Uterus (tissue), 4 donors: Measurements from ENCODE around the gene DCDC2. TPM values are rescaled to one million over a fixed set of nuclear protein-coding genes. Genes with fewer than 3 reads are reported as not detected.
"Not testable (repeated sequence)": the region's sequence is repeated elsewhere in the genome, so short reads cannot be mapped to it uniquely, and the experiment has no call there.

Experiments
- DNase-seq, 2 donors: peaks; one replicate each; pipeline ENCODE4 v3.0.0-alpha.2; 2019 to 2020
- H3K27ac ChIP-seq, 2 donors: fragments of 200-600 bp; sonication (generic); 1 replicate in 1 of 2; 2 replicates in 1 of 2; pipeline ENCODE4 v1.5.1; 2016 to 2018
- H3K27me3 ChIP-seq, 2 donors: fragments of 200-600 bp; sonication (generic); one replicate each; pipeline ENCODE4 v1.5.1; 2018 to 2019; ENCODE audit warnings: control low read depth in 1 of 2
- H3K36me3 ChIP-seq, 2 donors: fragments of 200-600 bp; sonication (generic); one replicate each; pipeline ENCODE4 v1.5.1; 2019; ENCODE audit warnings: control low read depth in 1 of 2
- H3K4me1 ChIP-seq, 2 donors: fragments of 200-600 bp; sonication (generic); one replicate each; pipeline ENCODE4 v1.5.1; 2018 to 2019; ENCODE audit warnings: control low read depth in 1 of 2
- H3K4me3 ChIP-seq, 2 donors: fragments of 200-600 bp; sonication (generic); 1 replicate in 1 of 2; 2 replicates in 1 of 2; pipeline ENCODE4 v1.5.1; 2018 to 2019; ENCODE audit warnings: mild to moderate bottlenecking in 1 of 2
- H3K9me3 ChIP-seq, 2 donors: fragments of 200-600 bp; sonication (generic); one replicate each; pipeline ENCODE4 v1.5.1; 2019; ENCODE audit warnings: control low read depth in 1 of 2
- POLR2A ChIP-seq, 2 donors: fragments of 450-650 bp; IDR thresholded peaks; one replicate each; pipeline ENCODE4 v1.6.1; 2016; ENCODE audit warnings: antibody characterized with exemption in 2 of 2, mild to moderate bottlenecking in 1 of 2, moderate library complexity in 1 of 2
- intact Hi-C: fragments of 100-400 bp; cut with DNase I; formaldehyde crosslinking; loops from one replicate; pipeline ENCODE4 v1.15.1; 2023; ENCODE audit warnings: low total_unique reads
- total RNA-seq, 4 donors: library from RNA; depleted of rRNA in 3 of 4; stranded (reverse); fragments of >200 nt in 3 of 4; gene quantifications; one replicate each; pipeline versions ENCODE4 v1.1.0 to v1.2.4, GENCODE V29; 2014 to 2023
- TF ChIP-seq, protein P1 (sequence below), 4 experiments: fragments of 200-600 bp in 2 of 4; fragments of 450-650 bp in 2 of 4; sonication (generic) in 2 of 4; IDR thresholded peaks; one replicate each; pipeline ENCODE4 v1.5.1; 2016 to 2019; ENCODE audit warnings: antibody characterized with exemption in 4 of 4, mild to moderate bottlenecking in 2 of 4, moderate library complexity in 1 of 4
- donor health status: DM: yes; HTN: yes; CAD: no.

The DCDC2 gene
- total RNA-seq, 4 donors from 2014 or later, result 1.0 to 7.4 TPM; not detected in 2

DNA sequence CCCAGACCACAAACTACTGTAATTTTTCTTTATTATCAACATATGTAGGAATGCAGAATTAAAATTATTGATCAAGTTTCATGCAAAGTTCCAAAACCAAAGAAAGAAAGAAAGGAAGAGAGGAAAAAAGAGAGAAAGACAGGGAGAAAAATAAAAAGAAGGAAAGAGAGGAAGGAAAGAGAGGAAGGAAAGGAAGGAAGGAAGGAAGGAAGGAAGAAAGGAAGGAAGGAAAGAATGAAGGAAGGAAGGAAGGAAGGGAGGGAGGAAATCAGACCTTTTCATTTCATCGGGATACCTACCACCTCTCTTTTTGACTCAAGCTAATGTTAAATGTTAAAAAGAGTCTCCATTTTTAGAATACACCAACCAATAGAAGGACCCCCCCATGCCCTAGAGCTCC is 31.9 kb downstream of the DCDC2 start:
- no peaks in the 10 kb centered on the region for H3K27me3 ChIP-seq
- no peak overlapping the region for H3K27ac ChIP-seq
- H3K4me1 ChIP-seq, result no peaks in the 10 kb centered on the region
- intact Hi-C loops, result no loop called here
- TF ChIP-seq, protein P1, sequence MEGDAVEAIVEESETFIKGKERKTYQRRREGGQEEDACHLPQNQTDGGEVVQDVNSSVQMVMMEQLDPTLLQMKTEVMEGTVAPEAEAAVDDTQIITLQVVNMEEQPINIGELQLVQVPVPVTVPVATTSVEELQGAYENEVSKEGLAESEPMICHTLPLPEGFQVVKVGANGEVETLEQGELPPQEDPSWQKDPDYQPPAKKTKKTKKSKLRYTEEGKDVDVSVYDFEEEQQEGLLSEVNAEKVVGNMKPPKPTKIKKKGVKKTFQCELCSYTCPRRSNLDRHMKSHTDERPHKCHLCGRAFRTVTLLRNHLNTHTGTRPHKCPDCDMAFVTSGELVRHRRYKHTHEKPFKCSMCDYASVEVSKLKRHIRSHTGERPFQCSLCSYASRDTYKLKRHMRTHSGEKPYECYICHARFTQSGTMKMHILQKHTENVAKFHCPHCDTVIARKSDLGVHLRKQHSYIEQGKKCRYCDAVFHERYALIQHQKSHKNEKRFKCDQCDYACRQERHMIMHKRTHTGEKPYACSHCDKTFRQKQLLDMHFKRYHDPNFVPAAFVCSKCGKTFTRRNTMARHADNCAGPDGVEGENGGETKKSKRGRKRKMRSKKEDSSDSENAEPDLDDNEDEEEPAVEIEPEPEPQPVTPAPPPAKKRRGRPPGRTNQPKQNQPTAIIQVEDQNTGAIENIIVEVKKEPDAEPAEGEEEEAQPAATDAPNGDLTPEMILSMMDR (IDR thresholded peaks at IDR 0.05), result no peak
- no peak for TF ChIP-seq POLR2A (IDR thresholded peaks at IDR 0.05)
- H3K4me3 ChIP-seq, result no peak overlapping the region
- no peaks in the 10 kb centered on the region for H3K9me3 ChIP-seq
- no peak for DNase-seq
- H3K36me3 ChIP-seq, result no peaks in the 10 kb centered on the region

DNA sequence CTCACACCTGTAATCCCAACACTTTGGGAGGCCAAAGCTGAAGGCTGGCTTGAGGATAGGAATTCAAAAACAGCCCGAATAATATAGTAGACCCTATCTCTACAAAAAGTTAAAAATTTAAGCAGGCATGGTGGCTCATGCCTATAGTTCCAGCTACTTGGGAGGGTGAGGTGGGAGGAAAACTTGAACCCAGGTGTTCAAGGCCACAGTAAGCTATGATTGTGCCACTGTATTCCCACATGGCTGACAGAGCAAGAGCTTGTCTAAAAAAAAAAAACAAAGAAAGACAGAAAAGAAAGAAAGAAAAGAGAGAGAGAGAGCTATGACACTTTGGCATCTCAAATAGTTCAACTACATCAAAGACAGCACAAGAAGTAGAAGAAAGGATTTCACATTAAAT is 33.2 kb downstream of the DCDC2 start:
- H3K4me1 ChIP-seq, result no peaks in the 10 kb centered on the region
- H3K36me3 ChIP-seq, result no peaks in the 10 kb centered on the region
- no peak overlapping the region for H3K4me3 ChIP-seq
- no peak overlapping the region for H3K27ac ChIP-seq
- intact Hi-C loops, result no loop called here
- DNase-seq, result no peak
- no peaks in the 10 kb centered on the region for H3K27me3 ChIP-seq
- H3K9me3 ChIP-seq, result no peaks in the 10 kb centered on the region
- TF ChIP-seq POLR2A (IDR thresholded peaks at IDR 0.05), result no peak
- TF ChIP-seq, protein P1 (IDR thresholded peaks at IDR 0.05), result no peak

DNA sequence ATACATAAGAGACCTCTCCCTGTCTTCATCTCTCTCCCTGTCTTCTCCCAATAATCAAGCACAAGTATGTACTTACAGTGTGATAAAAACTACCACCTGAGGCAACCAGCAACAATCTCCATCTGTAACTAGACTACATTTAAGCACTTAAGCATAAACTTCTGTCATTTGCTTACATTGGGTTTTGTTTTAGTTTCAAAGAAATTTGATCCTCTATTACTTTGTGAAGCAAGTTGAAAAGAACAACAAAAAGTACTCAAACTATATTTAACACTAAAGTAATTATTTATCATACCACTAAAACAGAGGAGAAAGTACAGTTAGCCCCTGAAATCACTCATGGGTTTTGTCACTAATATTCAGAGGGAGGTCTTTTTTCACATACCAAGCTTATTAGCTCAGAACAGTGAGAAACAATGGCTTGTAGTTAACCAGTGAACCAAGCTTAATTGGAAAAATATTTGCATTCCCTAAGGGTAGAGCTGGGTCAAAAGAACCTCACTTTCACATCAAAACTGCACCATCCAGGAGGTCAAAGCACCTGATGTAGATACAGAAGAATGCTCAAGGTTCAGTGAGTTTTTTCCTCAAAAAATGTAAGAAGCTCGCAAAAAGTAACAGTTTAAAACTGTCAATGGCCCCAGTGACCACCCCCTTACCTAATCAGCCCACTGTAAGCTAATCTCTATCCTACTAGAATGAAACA is 34.1 kb downstream of the DCDC2 start:
- no peaks in the 10 kb centered on the region for H3K36me3 ChIP-seq
- DNase-seq, result no peak
- H3K27ac ChIP-seq, result no peak overlapping the region
- H3K4me1 ChIP-seq, result no peaks in the 10 kb centered on the region
- H3K9me3 ChIP-seq, result no peaks in the 10 kb centered on the region
- no peaks in the 10 kb centered on the region for H3K27me3 ChIP-seq
- TF ChIP-seq, protein P1 (IDR thresholded peaks at IDR 0.05), result no peak
- no peak for TF ChIP-seq POLR2A (IDR thresholded peaks at IDR 0.05)
- intact Hi-C loops, result no loop called here
- no peak overlapping the region for H3K4me3 ChIP-seq

DNA sequence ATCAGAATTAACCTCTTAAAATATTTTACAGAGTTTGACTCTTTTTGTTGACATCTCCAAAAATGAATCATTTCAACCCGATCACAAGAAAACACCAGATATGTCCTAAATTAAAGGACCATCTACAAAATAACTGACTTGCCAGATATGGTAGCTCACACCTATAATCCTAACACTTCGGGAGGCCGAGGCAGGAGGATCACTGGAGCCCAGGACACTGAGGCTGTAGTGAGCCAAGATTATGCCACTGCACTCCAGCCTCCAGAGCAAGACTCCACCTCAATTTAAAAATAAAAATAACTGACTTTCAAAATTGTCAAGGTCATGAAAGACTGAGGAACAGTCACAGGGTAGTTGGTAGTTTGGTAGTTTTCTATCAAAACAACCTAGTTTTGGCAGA is 34.9 kb downstream of the DCDC2 start:
- Histone ChIP-seq H3K4me3 (no peak overlapping the region), H3K4me1 (no peaks in the 10 kb centered on the region), H3K9me3 (no peaks in the 10 kb centered on the region), H3K27ac (no peak overlapping the region), H3K36me3 (no peaks in the 10 kb centered on the region), H3K27me3 (no peaks in the 10 kb centered on the region)
- TF ChIP-seq POLR2A (IDR thresholded peaks at IDR 0.05), result no peak
- TF ChIP-seq, protein P1 (IDR thresholded peaks at IDR 0.05), result no peak
- intact Hi-C loops, result no loop called here
- DNase-seq, result no peak

DNA sequence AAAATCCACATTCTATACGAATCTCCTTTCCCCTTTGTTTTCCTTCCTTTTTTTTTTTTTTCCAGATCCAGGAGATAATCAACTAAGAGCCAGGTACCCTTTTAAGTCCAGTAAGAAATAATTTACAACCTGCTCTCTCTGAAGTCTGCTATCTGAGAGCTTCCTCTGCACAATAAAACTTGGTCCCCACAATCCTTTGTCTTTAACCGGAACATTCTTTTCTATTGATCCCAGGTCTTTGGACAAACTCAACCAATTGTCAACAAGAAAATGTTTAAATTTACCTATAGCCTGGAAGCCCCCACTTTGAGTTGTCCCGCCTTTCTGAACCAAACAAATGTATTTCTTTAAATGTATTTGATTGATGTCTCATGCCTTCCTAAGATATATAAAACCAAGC is 35.4 kb downstream of the DCDC2 start:
- H3K36me3 ChIP-seq, DNase-seq, H3K4me1 ChIP-seq, intact Hi-C loops, H3K4me3 ChIP-seq, H3K9me3 ChIP-seq, H3K27ac ChIP-seq, H3K27me3 ChIP-seq: not testable (repeated sequence)
